Activated CD4-positive, alpha-beta T cell treated with anti-CD3 and anti-CD28 coated beads, Interleukin-2, Interleukin-4, amounts not matched to agents 100 ng/mL and 50 ng/mL, durations not matched to agents 16 hours and 8 hours (primary cell): Measurements from ENCODE around the gene RSPH10B2.
"Not testable (repeated sequence)": the region's sequence is repeated elsewhere in the genome, so short reads cannot be mapped to it uniquely, and the experiment has no call there.

Source experiments
- DNase-seq: peaks from one replicate; pipeline ENCODE4 v3.0.0-alpha.2; 2020; ENCODE audit warnings: low spot score

The RSPH10B2 gene

GRCh38 chr7:6789353-6789752, 35.5 kb downstream of the RSPH10B2 start:
- not testable (repeated sequence) for DNase-seq

- DNase-seq, result not testable (repeated sequence)
Observed at GRCh38 chr7:6792113-6792872, 38.4 kb downstream of the RSPH10B2 start.

- DNase-seq, result not testable (repeated sequence)
Observed at GRCh38 chr7:6794276-6794675, 40.4 kb downstream of the RSPH10B2 start.

- not testable (repeated sequence) for DNase-seq
Observed at GRCh38 chr7:6797218-6797617, 43.3 kb downstream of the RSPH10B2 start.

GRCh38 chr7:6798047-6798446, 44.1 kb downstream of the RSPH10B2 start:
- DNase-seq, result not testable (repeated sequence)

GRCh38 chr7:6799887-6800286, 46.0 kb downstream of the RSPH10B2 start:
- not testable (repeated sequence) for DNase-seq

GRCh38 chr7:6800331-6800730, 46.4 kb downstream of the RSPH10B2 start:
- DNase-seq, result not testable (repeated sequence)

- DNase-seq, result not testable (repeated sequence)
Observed at GRCh38 chr7:6807393-6807918, 53.6 kb downstream of the RSPH10B2 start.

- not testable (repeated sequence) for DNase-seq
Observed at GRCh38 chr7:6807959-6808358, 54.1 kb downstream of the RSPH10B2 start.

- not testable (repeated sequence) for DNase-seq
Observed at GRCh38 chr7:6813011-6813410, 59.1 kb downstream of the RSPH10B2 start.

GRCh38 chr7:6815470-6815869, 61.6 kb downstream of the RSPH10B2 start:
- not testable (repeated sequence) for DNase-seq

GRCh38 chr7:6821622-6822021, 67.7 kb downstream of the RSPH10B2 start:
- not testable (repeated sequence) for DNase-seq

- not testable (repeated sequence) for DNase-seq
Observed at GRCh38 chr7:6825236-6826125, 71.6 kb downstream of the RSPH10B2 start.

GRCh38 chr7:6826151-6826550, 72.2 kb downstream of the RSPH10B2 start, which contains the start of gene CCZ1B:
Gene CCZ1B, minus strand, starts transcription at chr7:6826275. Its CDS starts 78 bp downstream, at chr7:6826197.
- peak; percentile 93 for DNase-seq

- DNase-seq, result not testable (repeated sequence)
Observed at GRCh38 chr7:6827180-6827579, 73.3 kb downstream of the RSPH10B2 start.

GRCh38 chr7:6829616-6830015, 75.7 kb downstream of the RSPH10B2 start:
- DNase-seq, result not testable (repeated sequence)

- not testable (repeated sequence) for DNase-seq
Observed at GRCh38 chr7:6830026-6830425, 76.1 kb downstream of the RSPH10B2 start.

- DNase-seq, result no peak
Observed at GRCh38 chr7:6831018-6831725, 77.3 kb downstream of the RSPH10B2 start.

GRCh38 chr7:6833636-6834035, 79.7 kb downstream of the RSPH10B2 start:
- DNase-seq, result no peak

GRCh38 chr7:6835521-6835920, 81.6 kb downstream of the RSPH10B2 start:
- DNase-seq, result not testable (repeated sequence)

- not testable (repeated sequence) for DNase-seq
Observed at GRCh38 chr7:6837081-6837480, 83.2 kb downstream of the RSPH10B2 start.
